Effector memory CD4-positive, alpha-beta T cell (primary cell): Measurements from ENCODE around the gene OR51B4.
"Not testable (repeated sequence)": the region's sequence is repeated elsewhere in the genome, so short reads cannot be mapped to it uniquely, and the experiment has no call there.

Experiments used
- DNase-seq, 3 donors: peaks; one replicate each; pipeline ENCODE4 v3.0.0-alpha.2; 2020
- H3K27ac ChIP-seq: 2 replicates; pipeline ENCODE4 v1.7.0; 2013; ENCODE audit warnings: mild to moderate bottlenecking, low read length, moderate library complexity; ENCODE audit not compliant: insufficient read depth, poor library complexity, severe bottlenecking
- H3K27me3 ChIP-seq: replicated peaks from 2 replicates; pipeline ENCODE4 v1.7.0; 2013; ENCODE audit warnings: mild to moderate bottlenecking, low read length; ENCODE audit not compliant: insufficient read depth, control insufficient read depth, poor library complexity, severe bottlenecking
- H3K36me3 ChIP-seq: 2 replicates; pipeline ENCODE4 v1.7.0; 2013; ENCODE audit warnings: mild to moderate bottlenecking, low read length, moderate library complexity; ENCODE audit not compliant: control insufficient read depth, insufficient read depth
- H3K4me1 ChIP-seq: 2 replicates; pipeline ENCODE4 v1.7.0; 2013; ENCODE audit warnings: low read length, mild to moderate bottlenecking; ENCODE audit not compliant: control insufficient read depth, insufficient read depth, poor library complexity, severe bottlenecking
- H3K4me3 ChIP-seq: 2 replicates; pipeline ENCODE4 v1.7.0; 2013; ENCODE audit warnings: low read length, low read depth, mild to moderate bottlenecking; ENCODE audit not compliant: insufficient read depth, poor library complexity, severe bottlenecking
- H3K9me3 ChIP-seq: 2 replicates; pipeline ENCODE4 v1.7.0; 2013; ENCODE audit warnings: mild to moderate bottlenecking, low read length, moderate library complexity; ENCODE audit not compliant: control insufficient read depth
- total RNA-seq, 3 donors: gene quantifications; one replicate each; lab custom pipeline; 2026; lab: John Stamatoyannopoulos, UW

The OR51B4 gene
- 0 to 0.09 (median 0) reads per million in 3 donors for total RNA-seq

- DNase-seq, result no peak
- no peaks in the 10 kb centered on the region for H3K36me3 ChIP-seq
- no peak within 1 kb of the TSS for H3K4me3 ChIP-seq
- H3K27me3 ChIP-seq, result no peaks in the 10 kb centered on the region
- no peak within 1 kb of the TSS for H3K27ac ChIP-seq
- no peaks in the 10 kb centered on the region for H3K9me3 ChIP-seq
- no peaks in the 10 kb centered on the region for H3K4me1 ChIP-seq
Observed at GRCh38 chr11:5301846-5302245, at the start of gene OR51B4. Gene OR51B4 (minus strand): TSS chr11:5301946. CDS start chr11:5301946, 0 bp downstream.

- Histone ChIP-seq H3K4me1 (no peaks in the 10 kb centered on the region), H3K9me3 (no peaks in the 10 kb centered on the region), H3K27me3 (no peaks in the 10 kb centered on the region), H3K27ac (no peak within 1 kb of the TSS), H3K4me3 (no peak within 1 kb of the TSS), H3K36me3 (no peaks in the 10 kb centered on the region)
- no peak for DNase-seq
Observed at GRCh38 chr11:5351208-5351607, 49.5 kb upstream of the OR51B4 start, which contains the start of gene OR51B6. Gene OR51B6 (plus strand): TSS chr11:5351508. CDS start chr11:5351508, 0 bp downstream.

GRCh38 chr11:5349550-5349949 lies 47.8 kb upstream of the OR51B4 start:
- Histone ChIP-seq H3K4me1 (no peaks in the 10 kb centered on the region), H3K9me3 (no peaks in the 10 kb centered on the region), H3K36me3 (no peaks in the 10 kb centered on the region), H3K27me3 (no peaks in the 10 kb centered on the region), H3K27ac (no peak overlapping the region), H3K4me3 (no peak overlapping the region)
- no peak for DNase-seq

- no peaks in the 10 kb centered on the region for H3K27me3 ChIP-seq
- no peaks in the 10 kb centered on the region for H3K36me3 ChIP-seq
- no peak overlapping the region for H3K27ac ChIP-seq
- DNase-seq, result no peak
- no peaks in the 10 kb centered on the region for H3K4me1 ChIP-seq
- H3K4me3 ChIP-seq, result no peak overlapping the region
- H3K9me3 ChIP-seq, result no peaks in the 10 kb centered on the region
Observed at GRCh38 chr11:5348551-5349194, 46.9 kb upstream of the OR51B4 start.

GRCh38 chr11:5345831-5346230 lies 44.1 kb upstream of the OR51B4 start:
- DNase-seq, result no peak
- Histone ChIP-seq H3K4me3 (no peak overlapping the region), H3K36me3 (no peaks in the 10 kb centered on the region), H3K9me3 (no peaks in the 10 kb centered on the region), H3K4me1 (no peaks in the 10 kb centered on the region), H3K27ac (no peak overlapping the region), H3K27me3 (no peaks in the 10 kb centered on the region)

- Histone ChIP-seq H3K27me3 (no peaks in the 10 kb centered on the region), H3K4me1 (no peaks in the 10 kb centered on the region), H3K4me3 (no peak within 1 kb of the TSS), H3K36me3 (no peaks in the 10 kb centered on the region), H3K27ac (no peak within 1 kb of the TSS), H3K9me3 (no peaks in the 10 kb centered on the region)
- DNase-seq, result no peak
Observed at GRCh38 chr11:5343474-5344335, 42.0 kb upstream of the OR51B4 start, which contains the start of gene OR51B5. Gene OR51B5 (minus strand): TSS chr11:5343524. CDS start chr11:5343524, 0 bp downstream.

- Histone ChIP-seq H3K36me3 (no peaks in the 10 kb centered on the region), H3K27ac (no peak overlapping the region), H3K9me3 (no peaks in the 10 kb centered on the region), H3K4me3 (no peak overlapping the region), H3K4me1 (no peaks in the 10 kb centered on the region), H3K27me3 (no peaks in the 10 kb centered on the region)
- no peak for DNase-seq
Observed at GRCh38 chr11:5339771-5340322, 38.1 kb upstream of the OR51B4 start.

GRCh38 chr11:5337253-5337652 lies 35.5 kb upstream of the OR51B4 start:
- H3K4me1 ChIP-seq, H3K9me3 ChIP-seq, H3K4me3 ChIP-seq, H3K27ac ChIP-seq, DNase-seq, H3K27me3 ChIP-seq, H3K36me3 ChIP-seq: not testable (repeated sequence)

- Histone ChIP-seq H3K27ac (no peak overlapping the region), H3K27me3 (no peaks in the 10 kb centered on the region), H3K36me3 (no peaks in the 10 kb centered on the region), H3K4me3 (no peak overlapping the region), H3K4me1 (no peaks in the 10 kb centered on the region), H3K9me3 (no peaks in the 10 kb centered on the region)
- no peak for DNase-seq
Observed at GRCh38 chr11:5336331-5336730, 34.6 kb upstream of the OR51B4 start.

GRCh38 chr11:5335170-5335569 lies 33.4 kb upstream of the OR51B4 start:
- Histone ChIP-seq H3K27ac (no peak overlapping the region), H3K27me3 (no peaks in the 10 kb centered on the region), H3K4me3 (no peak overlapping the region), H3K4me1 (no peaks in the 10 kb centered on the region), H3K36me3 (no peaks in the 10 kb centered on the region), H3K9me3 (no peaks in the 10 kb centered on the region)
- no peak for DNase-seq
